GM10266 (cell line): Measurements from ENCODE around the gene CREB3L1.

ENCODE experiments used
- DNase-seq: peaks from one replicate; pipeline ENCODE4 v3.0.0; 2012; ENCODE audit errors: extremely low spot score
- TF ChIP-seq, protein P1 (sequence below): IDR thresholded peaks from 2 replicates; pipeline ENCODE4 v1.5.1; 2012; ENCODE audit warnings: mild to moderate bottlenecking, low read depth; ENCODE audit not compliant: control insufficient read depth, insufficient read depth; ENCODE audit errors: missing control alignments

CREB3L1 gene

GRCh38 chr11:46238078-46238966 lies 39.1 kb upstream of the CREB3L1 start:
- TF ChIP-seq, protein P1, sequence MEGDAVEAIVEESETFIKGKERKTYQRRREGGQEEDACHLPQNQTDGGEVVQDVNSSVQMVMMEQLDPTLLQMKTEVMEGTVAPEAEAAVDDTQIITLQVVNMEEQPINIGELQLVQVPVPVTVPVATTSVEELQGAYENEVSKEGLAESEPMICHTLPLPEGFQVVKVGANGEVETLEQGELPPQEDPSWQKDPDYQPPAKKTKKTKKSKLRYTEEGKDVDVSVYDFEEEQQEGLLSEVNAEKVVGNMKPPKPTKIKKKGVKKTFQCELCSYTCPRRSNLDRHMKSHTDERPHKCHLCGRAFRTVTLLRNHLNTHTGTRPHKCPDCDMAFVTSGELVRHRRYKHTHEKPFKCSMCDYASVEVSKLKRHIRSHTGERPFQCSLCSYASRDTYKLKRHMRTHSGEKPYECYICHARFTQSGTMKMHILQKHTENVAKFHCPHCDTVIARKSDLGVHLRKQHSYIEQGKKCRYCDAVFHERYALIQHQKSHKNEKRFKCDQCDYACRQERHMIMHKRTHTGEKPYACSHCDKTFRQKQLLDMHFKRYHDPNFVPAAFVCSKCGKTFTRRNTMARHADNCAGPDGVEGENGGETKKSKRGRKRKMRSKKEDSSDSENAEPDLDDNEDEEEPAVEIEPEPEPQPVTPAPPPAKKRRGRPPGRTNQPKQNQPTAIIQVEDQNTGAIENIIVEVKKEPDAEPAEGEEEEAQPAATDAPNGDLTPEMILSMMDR: no peak
- DNase-seq: peak; percentile 76

- peak; percentile 94 for DNase-seq
- TF ChIP-seq, protein P1: peak; percentile 99
Measured at GRCh38 chr11:46238967-46239800, 38.3 kb upstream of the CREB3L1 start.

DNA sequence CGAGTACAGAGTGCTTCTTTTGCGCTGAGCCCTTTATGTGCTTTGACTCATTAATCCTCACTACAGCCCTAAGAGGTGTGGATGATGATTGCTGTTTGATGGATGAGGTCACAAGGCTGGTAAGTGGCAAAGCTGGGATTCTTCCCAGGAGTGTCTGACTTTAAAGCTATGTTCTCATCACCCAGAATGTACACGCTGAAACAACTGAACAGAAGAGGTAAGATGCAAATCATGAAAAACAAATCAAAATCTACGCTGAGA lies 37.7 kb upstream of the CREB3L1 start:
- TF ChIP-seq, protein P1: no peak
- DNase-seq: no peak

GRCh38 chr11:46240371-46240770 lies 37.1 kb upstream of the CREB3L1 start:
- no peak for DNase-seq
- TF ChIP-seq, protein P1: no peak

- TF ChIP-seq, protein P1: no peak
- DNase-seq: no peak
Measured at GRCh38 chr11:46240861-46241260, 36.6 kb upstream of the CREB3L1 start.

DNA sequence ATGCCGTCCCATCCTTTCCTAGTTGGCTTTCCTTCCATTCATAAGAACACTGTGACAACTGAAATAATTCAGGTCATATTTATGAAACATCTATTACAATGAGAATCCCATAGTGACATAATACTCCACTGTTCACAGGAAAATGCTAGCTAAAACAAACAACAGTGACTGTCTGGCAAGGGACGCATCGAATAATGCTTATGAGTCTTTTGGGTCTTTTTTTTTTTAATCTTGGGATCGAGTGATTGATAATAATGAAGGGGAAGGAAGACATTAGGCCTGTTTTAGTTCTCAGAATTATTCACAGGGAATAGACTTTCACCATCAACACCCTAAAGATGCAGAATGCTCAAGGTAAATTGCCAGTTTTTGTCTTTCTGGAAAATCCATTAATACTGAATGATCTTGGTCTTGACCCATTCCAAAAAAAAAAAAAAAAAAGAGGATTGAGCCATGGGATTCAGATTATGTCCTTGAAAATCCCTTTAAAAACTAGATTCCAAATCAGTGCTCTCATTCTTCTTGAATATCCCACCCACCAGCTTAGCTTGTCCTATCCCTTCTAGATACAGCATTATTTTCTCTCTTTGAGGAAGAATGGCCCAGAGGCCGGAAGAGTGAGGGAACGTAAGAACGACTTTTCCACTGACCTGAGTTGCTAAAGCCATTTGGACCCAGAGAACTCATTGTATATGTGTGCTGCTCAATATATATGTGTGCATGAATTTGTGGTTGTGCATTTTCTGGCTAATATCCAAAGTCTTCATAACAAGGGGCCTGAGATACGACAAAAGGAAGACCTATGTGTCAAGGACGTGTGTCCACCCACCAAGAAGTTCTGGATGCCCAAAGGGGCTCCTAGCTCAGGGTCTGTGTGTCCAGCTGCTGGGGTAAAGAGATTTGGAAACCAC lies 35.2 kb upstream of the CREB3L1 start:
- DNase-seq: no peak
- TF ChIP-seq, protein P1: no peak
